AG09309 (cell line): ENCODE data around the gene MAPKBP1.

Experiments used
- DNase-seq: peaks from one replicate; pipeline ENCODE4 v3.0.0-alpha.2; 2010; ENCODE audit warnings: low read depth
- H3K4me3 ChIP-seq: 2 replicates; pipeline ENCODE4 v1.5.1; 2011; ENCODE audit warnings: mild to moderate bottlenecking, low read depth, low read length, moderate library complexity; ENCODE audit not compliant: control insufficient read depth
- CTCF ChIP-seq: IDR thresholded peaks from 2 replicates; pipeline ENCODE4 v1.5.1; 2011; ENCODE audit warnings: mild to moderate bottlenecking, low read depth, low read length, inconsistent platforms; ENCODE audit not compliant: insufficient read depth, control insufficient read depth; ENCODE audit errors: missing control alignments

MAPKBP1 gene

GRCh38 chr15:41851167-41851523 is 76.9 kb downstream of the MAPKBP1 start:
- H3K4me3 ChIP-seq, result no peak overlapping the region
- TF ChIP-seq CTCF, result no peak
- no peak for DNase-seq

- no peak for DNase-seq
- TF ChIP-seq CTCF, result no peak
- no peak overlapping the region for H3K4me3 ChIP-seq
These were observed 77.6 kb downstream of the MAPKBP1 start for GRCh38 chr15:41851755-41852370.

DNA sequence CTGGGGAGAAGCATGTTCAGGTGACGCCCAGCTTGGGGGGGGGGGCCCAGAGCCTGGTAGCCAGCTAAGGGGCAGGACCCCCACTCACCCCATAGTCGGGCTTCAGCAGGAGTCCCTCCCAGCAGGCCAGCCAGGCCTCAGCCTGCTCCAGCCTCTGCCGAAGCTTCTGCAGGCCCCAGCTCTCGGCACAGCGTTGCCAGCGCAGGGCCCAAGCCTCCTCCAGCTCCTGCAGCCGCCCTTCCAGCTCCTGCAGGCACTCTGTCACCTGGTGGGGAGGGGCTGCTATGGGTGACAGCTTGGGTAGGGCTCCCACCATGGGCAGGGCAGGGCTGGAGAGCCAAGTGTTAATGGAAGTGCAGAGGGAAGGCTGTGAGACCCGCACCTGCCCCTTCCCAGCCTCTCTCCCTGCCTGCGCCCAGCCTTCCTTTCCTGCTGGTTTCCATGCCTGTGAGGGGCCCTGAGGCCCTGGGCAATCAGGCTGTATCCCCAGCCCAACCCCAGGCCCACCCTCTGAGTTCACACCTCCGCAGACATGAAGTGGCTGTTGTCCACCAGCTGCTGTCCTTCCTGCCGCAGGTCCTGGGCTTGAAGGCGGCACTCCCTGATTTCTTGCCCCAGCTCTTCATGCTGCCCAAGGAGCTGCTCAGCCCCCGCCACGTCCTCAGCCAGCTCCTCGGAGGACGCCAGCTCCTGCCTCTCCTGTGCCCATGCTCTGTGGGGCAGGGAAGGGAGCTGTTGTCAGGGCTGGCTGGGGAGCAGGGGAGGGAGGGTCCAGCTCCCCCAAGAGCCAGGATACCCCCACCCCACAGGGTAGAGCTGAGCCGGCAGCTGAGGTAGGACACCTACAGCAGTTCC is 78.7 kb downstream of the MAPKBP1 start:
- no peak for TF ChIP-seq CTCF
- no peak for DNase-seq

DNA sequence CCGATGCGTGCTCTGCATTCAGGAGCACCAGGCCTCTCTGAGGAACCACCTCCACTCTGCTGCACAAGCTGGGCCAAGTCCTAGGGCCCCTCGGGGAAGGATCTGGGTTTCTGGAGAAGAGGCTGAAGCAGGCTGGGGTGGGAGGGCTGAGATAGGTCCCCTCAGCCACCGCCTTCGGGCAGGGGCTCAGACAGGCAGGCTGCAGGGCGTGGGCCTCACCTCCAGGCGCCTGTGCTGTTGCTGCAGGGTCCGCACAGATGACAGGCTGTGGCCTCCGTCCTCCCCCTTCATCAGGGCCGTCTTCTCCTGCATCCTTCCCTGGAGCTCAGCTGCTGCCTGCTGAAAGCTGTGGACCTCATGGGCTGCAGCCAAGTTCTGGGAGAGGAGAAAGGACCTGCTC is 79.5 kb downstream of the MAPKBP1 start:
- DNase-seq, result no peak
- H3K4me3 ChIP-seq, result no peak overlapping the region
- no peak for TF ChIP-seq CTCF

More for the DNA sequence above, 78.7 kb downstream of the MAPKBP1 start:
- H3K4me3 ChIP-seq, result no peak overlapping the region

DNA sequence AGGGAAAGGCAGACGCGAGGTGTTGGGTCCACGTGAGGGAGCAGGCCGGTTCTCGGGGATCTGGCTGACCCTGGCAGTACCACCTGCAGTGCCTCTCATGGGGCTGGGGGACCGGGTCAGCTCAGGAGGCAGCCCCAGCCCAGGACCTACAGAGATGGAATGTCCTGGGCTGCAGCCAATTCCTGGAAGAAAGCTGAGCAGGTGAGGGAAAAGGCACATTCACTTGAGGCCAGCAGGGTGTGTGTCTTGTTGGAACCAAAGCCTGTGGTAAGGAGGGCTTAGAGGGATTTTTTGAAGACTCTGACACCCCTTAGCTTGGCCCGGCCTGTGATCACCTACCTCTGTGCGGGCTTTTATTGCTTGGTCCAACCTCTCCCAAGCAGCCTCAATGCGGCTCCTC is 80.2 kb downstream of the MAPKBP1 start:
- no peak overlapping the region for H3K4me3 ChIP-seq
- no peak for DNase-seq
- TF ChIP-seq CTCF, result no peak

DNA sequence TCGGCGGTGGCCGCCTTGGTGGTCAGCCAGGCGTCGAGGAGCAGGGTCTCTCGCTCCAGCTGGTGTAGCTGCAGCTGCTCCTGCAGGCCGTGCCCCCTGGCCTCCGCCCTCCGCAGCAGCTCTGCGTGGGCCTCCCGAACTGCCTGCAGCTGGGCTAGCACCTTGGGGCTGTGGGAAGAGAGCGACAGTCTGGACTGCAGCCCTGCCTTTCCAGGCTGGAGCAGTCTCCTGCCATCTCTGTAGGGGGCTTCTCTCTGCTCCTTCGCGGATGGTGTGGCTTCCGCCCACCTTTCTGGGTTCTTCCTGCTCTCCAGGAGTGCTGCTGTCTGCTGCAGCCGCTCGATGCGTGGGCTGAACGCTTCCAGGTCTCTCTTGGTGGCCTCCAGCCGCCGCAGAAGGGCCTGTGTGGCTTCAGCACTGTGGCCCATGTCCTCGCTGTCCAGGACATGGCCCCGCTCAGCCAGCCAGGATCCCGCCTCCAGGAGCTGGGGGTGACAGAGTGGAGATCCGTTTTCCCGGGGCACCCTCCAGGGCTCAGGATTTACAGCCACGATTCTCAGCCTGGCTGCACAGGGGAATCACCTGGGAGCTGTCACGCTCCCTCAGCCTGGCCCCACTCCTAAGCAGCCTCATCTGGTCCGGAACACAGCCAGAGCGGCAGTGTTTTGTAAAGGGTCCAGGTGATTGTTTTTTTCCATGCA is 81.1 kb downstream of the MAPKBP1 start:
- H3K4me3 ChIP-seq, result no peak overlapping the region
- DNase-seq, result no peak
- TF ChIP-seq CTCF, result no peak
